B cell (primary cell): Measurements from ENCODE around the gene RABGAP1. TPM values are rescaled to one million over a fixed set of nuclear protein-coding genes. Genes with fewer than 3 reads are reported as not detected.

ENCODE experiments used
- ATAC-seq: fragments of 200-7000 bp; cut with Tn5 transposase; one replicate; pipeline ENCODE4 v1.10.0; 2021; ENCODE audit warnings: low read depth, mild to moderate bottlenecking, moderate number of reproducible peaks, moderate library complexity
- CTCF ChIA-PET: fragments of 350-600 bp; sonication (Branson Sonifier 250); formaldehyde crosslinking; loops from one replicate; lab custom pipeline; 2021; ENCODE audit warnings: antibody characterized with exemption, inconsistent platforms; lab: Charles Lee
- POLR2A ChIA-PET: fragments of 350-600 bp; sonication (Branson Sonifier 250); formaldehyde crosslinking; loops from one replicate; lab custom pipeline; 2021; ENCODE audit warnings: antibody characterized with exemption; lab: Charles Lee
- DNase-seq: peaks from one replicate; pipeline ENCODE4 v3.0.0; 2013
- H2AFZ ChIP-seq: 2 replicates; pipeline ENCODE4 v1.6.1; 2012; ENCODE audit warnings: mild to moderate bottlenecking, low read depth, low read length; ENCODE audit not compliant: insufficient read depth, poor library complexity, severe bottlenecking
- H3K27ac ChIP-seq, 2 donors: 1 replicate in 1 of 2; 2 replicates in 1 of 2; pipeline ENCODE4 v1.5.1; 2012 to 2013; ENCODE audit warnings: low read length in 2 of 2, mild to moderate bottlenecking in 2 of 2, moderate library complexity in 1 of 2
- H3K27me3 ChIP-seq, 4 experiments: fragments of 200-600 bp in 1 of 4; sonication (generic) in 1 of 4; replicated peaks in 1 of 4; 1 replicate in 2 of 4; 2 replicates in 2 of 4; pipeline versions ENCODE4 v1.6.1 to v1.7.0; 2013 to 2016; ENCODE audit warnings: low read length in 3 of 4, mild to moderate bottlenecking in 2 of 4, mixed read lengths in 1 of 4, moderate library complexity in 1 of 4; ENCODE audit not compliant: insufficient read depth in 4 of 4, control insufficient read depth in 3 of 4; ENCODE audit errors: control extremely low read depth in 1 of 4
- H3K36me3 ChIP-seq, 2 experiments: replicated peaks in 1 of 2; 1 replicate in 1 of 2; 2 replicates in 1 of 2; pipeline versions ENCODE4 v1.6.1 to v1.7.1; 2013; ENCODE audit warnings: low read length in 1 of 2; ENCODE audit not compliant: insufficient read depth in 2 of 2, control insufficient read depth in 1 of 2; ENCODE audit errors: control extremely low read depth in 1 of 2, extremely low read depth in 1 of 2
- H3K4me1 ChIP-seq, 2 donors: fragments of 200-600 bp in 1 of 2; sonication (generic) in 1 of 2; 1 replicate in 1 of 2; 2 replicates in 1 of 2; pipeline versions ENCODE4 v1.5.1 to v1.6.1; 2013 to 2017; ENCODE audit warnings: low read length in 2 of 2; ENCODE audit not compliant: control insufficient read depth in 2 of 2, insufficient read depth in 2 of 2
- H3K4me2 ChIP-seq: replicated peaks from 2 replicates; pipeline ENCODE3; 2012; ENCODE audit warnings: mild to moderate bottlenecking, low read depth, low read length; ENCODE audit not compliant: poor library complexity, severe bottlenecking
- H3K4me3 ChIP-seq, 5 experiments: fragments of 200-600 bp in 1 of 5; sonication (generic) in 1 of 5; 1 replicate in 3 of 5; 2 replicates in 2 of 5; pipeline versions ENCODE4 v1.5.1 to v1.7.0; 2011 to 2016; ENCODE audit warnings: low read length in 4 of 5, mild to moderate bottlenecking in 4 of 5, low read depth in 2 of 5, control low read depth in 1 of 5, moderate library complexity in 1 of 5; ENCODE audit not compliant: insufficient read depth in 1 of 5; ENCODE audit errors: control extremely low read depth in 1 of 5, extremely low read depth in 1 of 5
- H3K79me2 ChIP-seq: fragments of 200-600 bp; sonication (generic); one replicate; pipeline ENCODE4 v1.6.0; 2016; ENCODE audit warnings: low read length; ENCODE audit not compliant: control insufficient read depth, insufficient read depth
- H3K9ac ChIP-seq: fragments of 200-600 bp; sonication (generic); 2 replicates; pipeline ENCODE4 v1.6.1; 2017; ENCODE audit warnings: mild to moderate bottlenecking, low read length, moderate library complexity
- H3K9me3 ChIP-seq, 3 donors: one replicate each; pipeline versions ENCODE4 v1.6.1 to v1.7.1; 2013; ENCODE audit warnings: low read length in 2 of 3; ENCODE audit not compliant: control insufficient read depth in 2 of 3, insufficient read depth in 1 of 3; ENCODE audit errors: control extremely low read depth in 1 of 3
- H4K20me1 ChIP-seq: 2 replicates; pipeline ENCODE4 v1.6.0; 2012; ENCODE audit warnings: mild to moderate bottlenecking, low read length; ENCODE audit not compliant: insufficient read depth, control insufficient read depth, poor library complexity, severe bottlenecking
- H3K27ac Mint-ChIP-seq: one replicate; pipeline ENCODE4 v1.8.0; 2021; ENCODE audit warnings: mixed read lengths
- H3K27me3 Mint-ChIP-seq: one replicate; pipeline ENCODE4 v1.8.0; 2021; ENCODE audit warnings: mixed read lengths
- H3K4me1 Mint-ChIP-seq: one replicate; pipeline ENCODE4 v1.8.0; 2021; ENCODE audit warnings: mixed read lengths
- H3K4me3 Mint-ChIP-seq: one replicate; pipeline ENCODE4 v1.8.0; 2021; ENCODE audit warnings: mixed read lengths
- H3K9me3 Mint-ChIP-seq: one replicate; pipeline ENCODE4 v1.8.0; 2022; ENCODE audit warnings: mixed read lengths; ENCODE audit not compliant: insufficient read depth
- CTCF ChIP-seq: fragments of 200-600 bp; IDR thresholded peaks from one replicate; pipeline ENCODE4 v1.8.0; 2022; ENCODE audit warnings: antibody characterized with exemption, mild to moderate bottlenecking
- EZH2 ChIP-seq: IDR thresholded peaks from 2 replicates; pipeline ENCODE4 v1.6.1; 2012; ENCODE audit warnings: borderline replicate concordance, low read depth, mild to moderate bottlenecking, moderate library complexity, low read length; ENCODE audit not compliant: insufficient read depth, poor library complexity, severe bottlenecking
- WGBS: methylation state at CpG from one replicate; pipeline ENCODE4 v1.1.5; 2013; ENCODE audit warnings: missing lambda C conversion rate; ENCODE audit not compliant: insufficient coverage; 5-methylcytosine and 5-hydroxymethylcytosine counted together
- intact Hi-C: fragments of 100-400 bp; cut with micrococcal nuclease; formaldehyde crosslinking; loops from one replicate; pipeline ENCODE4 v1.10.0; 2022
- polyA plus RNA-seq: library from polyadenylated mRNA; depleted of rRNA; stranded (reverse); fragments of >200 nt; gene quantifications from 2 replicates; pipeline ENCODE4 v1.2.3, GENCODE V29; 2012
- total RNA-seq, 2 donors: library from RNA; stranded (reverse); fragments of 120-200 nt in 1 of 2; gene quantifications; 1 replicate in 1 of 2; 2 replicates in 1 of 2; pipeline versions ENCODE4 v1.2.3 to v1.2.4, GENCODE V29; 2013 to 2022

RABGAP1 gene
- total and polyA plus RNA-seq, 2 donors (not counting 1 experiment from before 2014, with no cell fraction given): 13.9 to 81.0 TPM

DNA sequence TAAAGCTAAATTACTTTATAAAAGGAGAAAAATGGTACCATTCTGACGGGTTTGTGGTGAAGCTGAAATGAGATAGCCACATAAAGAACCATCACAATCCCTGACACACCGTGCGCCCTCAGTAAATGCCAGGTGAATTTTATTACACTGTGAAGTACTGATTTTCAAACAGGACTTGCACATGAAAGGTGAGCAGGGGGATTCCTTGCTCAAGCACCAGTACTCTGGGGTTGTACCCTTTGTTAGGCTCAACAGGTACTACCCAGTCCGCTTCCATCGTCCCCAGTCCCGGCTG lies 419 bp upstream of the RABGAP1 start:
- Histone ChIP-seq H3K4me2 (peak overlapping the region; percentile 69), H3K9me3 (no peaks in the 10 kb centered on the region), H2AFZ (peak overlapping the region; percentile 80), H3K79me2 (peaks cover 86% of the 10 kb centered on the region), H3K4me3 (peak overlapping the region; percentile 3 to 35 (median 25)), H3K36me3 (peaks cover 0 to 12% of the 10 kb centered on the region in 2 experiments), H4K20me1 (peaks cover 19% of the 10 kb centered on the region), H3K4me1 (peaks cover 16 to 17% of the 10 kb centered on the region in 2 donors), H3K27me3 (no peaks in the 10 kb centered on the region), H3K9ac (peak overlapping the region; percentile 17), H3K27ac (peak overlapping the region; percentile 29 to 74)
- Mint-ChIP-seq H3K4me1 (peaks cover 32% of the 10 kb centered on the region), H3K27ac (peak overlapping the region; percentile 81), H3K27me3 (no peaks in the 10 kb centered on the region), H3K9me3 (no peaks in the 10 kb centered on the region), H3K4me3 (peak overlapping the region; percentile 89)
- CTCF ChIA-PET: interaction anchor here (0.7 to 2.2 kb wide), 6 partner anchors 9 to 399 kb away, joined by 3 to 10 read pairs (median 6); partner anchors contain the start of genes RC3H2, ZBTB26 and ZBTB6
- no peak for DNase-seq
- POLR2A ChIA-PET: interaction anchor here (0.6 to 1.8 kb wide), 10 partner anchors 10 to 661 kb away, joined by 3 to 34 read pairs (median 4); partner anchors contain the start of genes PDCL, RC3H2, ZBTB26 and ZBTB6
- intact Hi-C loops: loop anchor here (1.0 to 10.0 kb wide), 5 partner anchors 9 to 676 kb away; partner anchors contain the start of genes MRRF, PDCL, RBM18 and RC3H2
- ATAC-seq: no peak
- TF ChIP-seq CTCF: no peak
- 0% methylated on average over 3 of the region's 6 CpGs for WGBS

GRCh38 chr9:122941582-122942234 lies 888 bp downstream of the RABGAP1 start:
- WGBS: 5% methylated on average over 11 of the region's 17 CpGs
- Mint-ChIP-seq H3K9me3 (no peaks in the 10 kb centered on the region), H3K27me3 (no peaks in the 10 kb centered on the region), H3K4me3 (peak overlapping the region; percentile 89), H3K4me1 (peaks cover 37% of the 10 kb centered on the region), H3K27ac (peak overlapping the region; percentile 81)
- peaks cover 16 to 17% of the 10 kb centered on the region in 2 donors for H3K4me1 ChIP-seq
- peak overlapping the region; percentile 77 to 91 for H3K27ac ChIP-seq
- ChIA-PET CTCF (interaction anchor here (0.6 to 2.2 kb wide), 5 partner anchors 10 to 1835 kb away, joined by 3 to 10 read pairs (median 7); partner anchors contain the start of genes RC3H2, ZBTB26 and ZBTB6), POLR2A (interaction anchor here (0.6 to 1.8 kb wide), 7 partner anchors 11 to 1828 kb away, joined by 3 to 34 read pairs (median 10); partner anchors contain the start of genes PDCL, RC3H2, ZBTB26 and ZBTB6)
- H3K27me3 ChIP-seq: no peaks in the 10 kb centered on the region
- H4K20me1 ChIP-seq: peaks cover 28% of the 10 kb centered on the region
- H3K79me2 ChIP-seq: peaks cover 86% of the 10 kb centered on the region
- H3K36me3 ChIP-seq: peaks cover 0 to 4% of the 10 kb centered on the region in 2 experiments
- intact Hi-C loops: loop anchor here (10.0 kb wide), 1 partner anchor 677 kb away; the partner anchor contains the start of genes MRRF and RBM18
- H3K9me3 ChIP-seq: no peaks in the 10 kb centered on the region
- ATAC-seq (no peak), DNase-seq (no peak)
- H2AFZ ChIP-seq: peak overlapping the region; percentile 80
- TF ChIP-seq EZH2 (no peak), CTCF (no peak)
- peak overlapping the region; percentile 75 to 85 (median 83) for H3K4me3 ChIP-seq
- peak overlapping the region; percentile 94 for H3K4me2 ChIP-seq
- peak overlapping the region; percentile 88 for H3K9ac ChIP-seq
